B cell (primary cell): Measurements from ENCODE around the gene PPP2R2D. TPM values are rescaled to one million over a fixed set of nuclear protein-coding genes. Genes with fewer than 3 reads are reported as not detected.

Experiments used
- ATAC-seq: fragments of 200-7000 bp; cut with Tn5 transposase; one replicate; pipeline ENCODE4 v1.10.0; 2021; ENCODE audit warnings: low read depth, mild to moderate bottlenecking, moderate number of reproducible peaks, moderate library complexity
- CTCF ChIA-PET: fragments of 350-600 bp; sonication (Branson Sonifier 250); formaldehyde crosslinking; loops from one replicate; lab custom pipeline; 2021; ENCODE audit warnings: antibody characterized with exemption, inconsistent platforms; lab: Charles Lee
- POLR2A ChIA-PET: fragments of 350-600 bp; sonication (Branson Sonifier 250); formaldehyde crosslinking; loops from one replicate; lab custom pipeline; 2021; ENCODE audit warnings: antibody characterized with exemption; lab: Charles Lee
- DNase-seq: peaks from one replicate; pipeline ENCODE4 v3.0.0; 2013
- H2AFZ ChIP-seq: 2 replicates; pipeline ENCODE4 v1.6.1; 2012; ENCODE audit warnings: mild to moderate bottlenecking, low read depth, low read length; ENCODE audit not compliant: insufficient read depth, poor library complexity, severe bottlenecking
- H3K27ac ChIP-seq, 2 donors: 1 replicate in 1 of 2; 2 replicates in 1 of 2; pipeline ENCODE4 v1.5.1; 2012 to 2013; ENCODE audit warnings: low read length in 2 of 2, mild to moderate bottlenecking in 2 of 2, moderate library complexity in 1 of 2
- H3K27me3 ChIP-seq, 4 experiments: fragments of 200-600 bp in 1 of 4; sonication (generic) in 1 of 4; replicated peaks in 1 of 4; 1 replicate in 2 of 4; 2 replicates in 2 of 4; pipeline versions ENCODE4 v1.6.1 to v1.7.0; 2013 to 2016; ENCODE audit warnings: low read length in 3 of 4, mild to moderate bottlenecking in 2 of 4, mixed read lengths in 1 of 4, moderate library complexity in 1 of 4; ENCODE audit not compliant: insufficient read depth in 4 of 4, control insufficient read depth in 3 of 4; ENCODE audit errors: control extremely low read depth in 1 of 4
- H3K36me3 ChIP-seq, 2 experiments: replicated peaks in 1 of 2; 1 replicate in 1 of 2; 2 replicates in 1 of 2; pipeline versions ENCODE4 v1.6.1 to v1.7.1; 2013; ENCODE audit warnings: low read length in 1 of 2; ENCODE audit not compliant: insufficient read depth in 2 of 2, control insufficient read depth in 1 of 2; ENCODE audit errors: control extremely low read depth in 1 of 2, extremely low read depth in 1 of 2
- H3K4me1 ChIP-seq, 2 donors: fragments of 200-600 bp in 1 of 2; sonication (generic) in 1 of 2; 1 replicate in 1 of 2; 2 replicates in 1 of 2; pipeline versions ENCODE4 v1.5.1 to v1.6.1; 2013 to 2017; ENCODE audit warnings: low read length in 2 of 2; ENCODE audit not compliant: control insufficient read depth in 2 of 2, insufficient read depth in 2 of 2
- H3K4me2 ChIP-seq: replicated peaks from 2 replicates; pipeline ENCODE3; 2012; ENCODE audit warnings: mild to moderate bottlenecking, low read depth, low read length; ENCODE audit not compliant: poor library complexity, severe bottlenecking
- H3K4me3 ChIP-seq, 5 experiments: fragments of 200-600 bp in 1 of 5; sonication (generic) in 1 of 5; 1 replicate in 3 of 5; 2 replicates in 2 of 5; pipeline versions ENCODE4 v1.5.1 to v1.7.0; 2011 to 2016; ENCODE audit warnings: low read length in 4 of 5, mild to moderate bottlenecking in 4 of 5, low read depth in 2 of 5, control low read depth in 1 of 5, moderate library complexity in 1 of 5; ENCODE audit not compliant: insufficient read depth in 1 of 5; ENCODE audit errors: control extremely low read depth in 1 of 5, extremely low read depth in 1 of 5
- H3K79me2 ChIP-seq: fragments of 200-600 bp; sonication (generic); one replicate; pipeline ENCODE4 v1.6.0; 2016; ENCODE audit warnings: low read length; ENCODE audit not compliant: control insufficient read depth, insufficient read depth
- H3K9ac ChIP-seq: fragments of 200-600 bp; sonication (generic); 2 replicates; pipeline ENCODE4 v1.6.1; 2017; ENCODE audit warnings: mild to moderate bottlenecking, low read length, moderate library complexity
- H3K9me3 ChIP-seq, 3 donors: one replicate each; pipeline versions ENCODE4 v1.6.1 to v1.7.1; 2013; ENCODE audit warnings: low read length in 2 of 3; ENCODE audit not compliant: control insufficient read depth in 2 of 3, insufficient read depth in 1 of 3; ENCODE audit errors: control extremely low read depth in 1 of 3
- H4K20me1 ChIP-seq: 2 replicates; pipeline ENCODE4 v1.6.0; 2012; ENCODE audit warnings: mild to moderate bottlenecking, low read length; ENCODE audit not compliant: insufficient read depth, control insufficient read depth, poor library complexity, severe bottlenecking
- H3K27ac Mint-ChIP-seq: one replicate; pipeline ENCODE4 v1.8.0; 2021; ENCODE audit warnings: mixed read lengths
- H3K27me3 Mint-ChIP-seq: one replicate; pipeline ENCODE4 v1.8.0; 2021; ENCODE audit warnings: mixed read lengths
- H3K4me1 Mint-ChIP-seq: one replicate; pipeline ENCODE4 v1.8.0; 2021; ENCODE audit warnings: mixed read lengths
- H3K4me3 Mint-ChIP-seq: one replicate; pipeline ENCODE4 v1.8.0; 2021; ENCODE audit warnings: mixed read lengths
- H3K9me3 Mint-ChIP-seq: one replicate; pipeline ENCODE4 v1.8.0; 2022; ENCODE audit warnings: mixed read lengths; ENCODE audit not compliant: insufficient read depth
- EZH2 ChIP-seq: IDR thresholded peaks from 2 replicates; pipeline ENCODE4 v1.6.1; 2012; ENCODE audit warnings: borderline replicate concordance, low read depth, mild to moderate bottlenecking, moderate library complexity, low read length; ENCODE audit not compliant: insufficient read depth, poor library complexity, severe bottlenecking
- WGBS: methylation state at CpG from one replicate; pipeline ENCODE4 v1.1.5; 2013; ENCODE audit warnings: missing lambda C conversion rate; ENCODE audit not compliant: insufficient coverage; 5-methylcytosine and 5-hydroxymethylcytosine counted together
- intact Hi-C: fragments of 100-400 bp; cut with micrococcal nuclease; formaldehyde crosslinking; loops from one replicate; pipeline ENCODE4 v1.10.0; 2022
- polyA plus RNA-seq: library from polyadenylated mRNA; depleted of rRNA; stranded (reverse); fragments of >200 nt; gene quantifications from 2 replicates; pipeline ENCODE4 v1.2.3, GENCODE V29; 2012
- total RNA-seq, 2 donors: library from RNA; stranded (reverse); fragments of 120-200 nt in 1 of 2; gene quantifications; 1 replicate in 1 of 2; 2 replicates in 1 of 2; pipeline versions ENCODE4 v1.2.3 to v1.2.4, GENCODE V29; 2013 to 2022
- TF ChIP-seq, protein P1 (sequence below): fragments of 200-600 bp; IDR thresholded peaks from one replicate; pipeline ENCODE4 v1.8.0; 2022; ENCODE audit warnings: antibody characterized with exemption, mild to moderate bottlenecking

PPP2R2D gene
- total and polyA plus RNA-seq, 2 donors (not counting 1 experiment from before 2014, with no cell fraction given): 25.8 to 45.6 TPM

GRCh38 chr10:131882151-131882550 lies 18.7 kb upstream of the PPP2R2D start:
- Histone ChIP-seq H2AFZ (no peak overlapping the region), H3K9ac (no peak overlapping the region), H3K4me3 (no peak overlapping the region), H3K27me3 (peaks cover 0 to 22% (median 0%) of the 10 kb centered on the region in 4 experiments), H3K27ac (no peak overlapping the region), H4K20me1 (no peaks in the 10 kb centered on the region), H3K9me3 (peaks cover 3 to 16% (median 3%) of the 10 kb centered on the region in 3 donors), H3K36me3 (no peaks in the 10 kb centered on the region), H3K4me2 (no peak overlapping the region), H3K4me1 (peaks cover 3 to 7% of the 10 kb centered on the region in 2 donors), H3K79me2 (no peaks in the 10 kb centered on the region)
- intact Hi-C loops: loop anchor here (10.0 kb wide), 1 partner anchor 573 kb away; no protein-coding TSS in a partner anchor
- H3K27ac Mint-ChIP-seq: no peak overlapping the region
- CTCF ChIA-PET: no interaction called here
- no peak for ATAC-seq
- H3K27me3 Mint-ChIP-seq: peaks cover 25% of the 10 kb centered on the region
- no peak overlapping the region for H3K4me3 Mint-ChIP-seq
- no peaks in the 10 kb centered on the region for H3K9me3 Mint-ChIP-seq
- no peak for TF ChIP-seq EZH2
- TF ChIP-seq, protein P1, sequence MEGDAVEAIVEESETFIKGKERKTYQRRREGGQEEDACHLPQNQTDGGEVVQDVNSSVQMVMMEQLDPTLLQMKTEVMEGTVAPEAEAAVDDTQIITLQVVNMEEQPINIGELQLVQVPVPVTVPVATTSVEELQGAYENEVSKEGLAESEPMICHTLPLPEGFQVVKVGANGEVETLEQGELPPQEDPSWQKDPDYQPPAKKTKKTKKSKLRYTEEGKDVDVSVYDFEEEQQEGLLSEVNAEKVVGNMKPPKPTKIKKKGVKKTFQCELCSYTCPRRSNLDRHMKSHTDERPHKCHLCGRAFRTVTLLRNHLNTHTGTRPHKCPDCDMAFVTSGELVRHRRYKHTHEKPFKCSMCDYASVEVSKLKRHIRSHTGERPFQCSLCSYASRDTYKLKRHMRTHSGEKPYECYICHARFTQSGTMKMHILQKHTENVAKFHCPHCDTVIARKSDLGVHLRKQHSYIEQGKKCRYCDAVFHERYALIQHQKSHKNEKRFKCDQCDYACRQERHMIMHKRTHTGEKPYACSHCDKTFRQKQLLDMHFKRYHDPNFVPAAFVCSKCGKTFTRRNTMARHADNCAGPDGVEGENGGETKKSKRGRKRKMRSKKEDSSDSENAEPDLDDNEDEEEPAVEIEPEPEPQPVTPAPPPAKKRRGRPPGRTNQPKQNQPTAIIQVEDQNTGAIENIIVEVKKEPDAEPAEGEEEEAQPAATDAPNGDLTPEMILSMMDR: no peak
- peaks cover 3% of the 10 kb centered on the region for H3K4me1 Mint-ChIP-seq
- WGBS: 92% methylated on average over 8 of the region's 8 CpGs
- POLR2A ChIA-PET: no interaction called here
- DNase-seq: no peak

- DNase-seq (no peak), ATAC-seq (no peak)
- H4K20me1 ChIP-seq: no peaks in the 10 kb centered on the region
- Mint-ChIP-seq H3K27me3 (peaks cover 23% of the 10 kb centered on the region), H3K27ac (no peak overlapping the region), H3K9me3 (no peaks in the 10 kb centered on the region), H3K4me1 (peaks cover 3% of the 10 kb centered on the region), H3K4me3 (no peak overlapping the region)
- POLR2A ChIA-PET: no interaction called here
- H3K79me2 ChIP-seq: no peaks in the 10 kb centered on the region
- H3K27me3 ChIP-seq: peaks cover 0 to 22% (median 0%) of the 10 kb centered on the region in 4 experiments
- no peaks in the 10 kb centered on the region for H3K36me3 ChIP-seq
- intact Hi-C loops: loop anchor here (10.0 kb wide), 1 partner anchor 572 kb away; no protein-coding TSS in a partner anchor
- CTCF ChIA-PET: interaction anchor here (0.9 kb wide), 1 partner anchor 140 kb away, joined by 4 read pairs; no protein-coding TSS in a partner anchor
- TF ChIP-seq, protein P1: no peak
- no peak for TF ChIP-seq EZH2
- no peak overlapping the region for H3K4me3 ChIP-seq
- H3K4me1 ChIP-seq: peaks cover 3 to 7% of the 10 kb centered on the region in 2 donors
- peaks cover 3 to 16% (median 3%) of the 10 kb centered on the region in 3 donors for H3K9me3 ChIP-seq
- H2AFZ ChIP-seq: no peak overlapping the region
- H3K4me2 ChIP-seq: no peak overlapping the region
- WGBS: 89% methylated on average over 10 of the region's 10 CpGs
- no peak overlapping the region for H3K27ac ChIP-seq
- no peak overlapping the region for H3K9ac ChIP-seq
Measured at GRCh38 chr10:131882590-131883451, 18.0 kb upstream of the PPP2R2D start.
